Chondrocyte (in vitro differentiated cells): ENCODE results near the gene KCNH5. TPM values are rescaled to one million over a fixed set of nuclear protein-coding genes. Genes with fewer than 3 reads are reported as not detected.

Experiments
- DNase-seq: peaks from one replicate; pipeline ENCODE4 v3.0.0; 2021; ENCODE audit warnings: mixed read lengths, low spot score
- H3K27ac Mint-ChIP-seq: one replicate; pipeline ENCODE4 v1.8.0; 2021; ENCODE audit warnings: mild to moderate bottlenecking, moderate library complexity, mixed read lengths; ENCODE audit not compliant: unreplicated experiment
- H3K27me3 Mint-ChIP-seq: 2 replicates; pipeline ENCODE4 v1.8.0; 2021; ENCODE audit warnings: low read depth, mixed read lengths
- H3K36me3 Mint-ChIP-seq: 2 replicates; pipeline ENCODE4 v1.8.0; 2021; ENCODE audit warnings: low read depth, mixed read lengths
- H3K4me1 Mint-ChIP-seq: 2 replicates; pipeline ENCODE4 v1.8.0; 2021; ENCODE audit warnings: low read depth, mild to moderate bottlenecking, mixed read lengths
- H3K4me3 Mint-ChIP-seq: one replicate; pipeline ENCODE4 v1.8.0; 2021; ENCODE audit warnings: mild to moderate bottlenecking, moderate library complexity, mixed read lengths; ENCODE audit not compliant: unreplicated experiment
- H3K9me3 Mint-ChIP-seq: 2 replicates; pipeline ENCODE4 v1.8.0; 2021; ENCODE audit warnings: low read depth, mixed read lengths
- CTCF ChIP-seq: fragments of 200-600 bp; sonication (generic); IDR thresholded peaks from 2 replicates; pipeline ENCODE4 v1.5.0; 2021; ENCODE audit warnings: antibody characterized with exemption, mild to moderate bottlenecking, moderate library complexity
- total RNA-seq: library from RNA; stranded (reverse); gene quantifications from 3 replicates; pipeline ENCODE4 v1.2.1, GENCODE V29; 2021

Gene KCNH5
- total RNA-seq, 1 donor from 2014 or later, result not detected

- Mint-ChIP-seq H3K27me3 (peaks cover 5% of the 10 kb centered on the region), H3K4me1 (no peaks in the 10 kb centered on the region), H3K36me3 (no peaks in the 10 kb centered on the region), H3K9me3 (no peaks in the 10 kb centered on the region), H3K4me3 (no peak overlapping the region), H3K27ac (no peak overlapping the region)
- no peak for DNase-seq
- TF ChIP-seq CTCF, result no peak
Observed at GRCh38 chr14:63055631-63056030, 10.4 kb upstream of the KCNH5 start.

- H3K9me3 Mint-ChIP-seq, result no peaks in the 10 kb centered on the region
- no peak for TF ChIP-seq CTCF
- DNase-seq, result no peak
- H3K4me3 Mint-ChIP-seq, result no peak overlapping the region
- H3K4me1 Mint-ChIP-seq, result no peaks in the 10 kb centered on the region
- no peak overlapping the region for H3K27ac Mint-ChIP-seq
- H3K36me3 Mint-ChIP-seq, result no peaks in the 10 kb centered on the region
- peaks cover 33% of the 10 kb centered on the region for H3K27me3 Mint-ChIP-seq
Observed at GRCh38 chr14:63051992-63052391, 6.7 kb upstream of the KCNH5 start.

- DNase-seq, result no peak
- H3K27ac Mint-ChIP-seq, result no peak overlapping the region
- no peaks in the 10 kb centered on the region for H3K36me3 Mint-ChIP-seq
- H3K4me1 Mint-ChIP-seq, result peaks cover 2% of the 10 kb centered on the region
- H3K4me3 Mint-ChIP-seq, result no peak overlapping the region
- peaks cover 38% of the 10 kb centered on the region for H3K27me3 Mint-ChIP-seq
- H3K9me3 Mint-ChIP-seq, result no peaks in the 10 kb centered on the region
- TF ChIP-seq CTCF, result no peak
Observed at GRCh38 chr14:63051301-63051700, 6.0 kb upstream of the KCNH5 start.

- H3K27ac Mint-ChIP-seq, result no peak overlapping the region
- no peak for DNase-seq
- no peaks in the 10 kb centered on the region for H3K36me3 Mint-ChIP-seq
- peaks cover 5% of the 10 kb centered on the region for H3K4me1 Mint-ChIP-seq
- no peak for TF ChIP-seq CTCF
- no peaks in the 10 kb centered on the region for H3K9me3 Mint-ChIP-seq
- peaks cover 40% of the 10 kb centered on the region for H3K27me3 Mint-ChIP-seq
- no peak overlapping the region for H3K4me3 Mint-ChIP-seq
Observed at GRCh38 chr14:63050694-63051093, 5.4 kb upstream of the KCNH5 start.

- no peak for DNase-seq
- H3K27me3 Mint-ChIP-seq, result peaks cover 64% of the 10 kb centered on the region
- no peaks in the 10 kb centered on the region for H3K9me3 Mint-ChIP-seq
- peak overlapping the region; percentile 14 for H3K4me3 Mint-ChIP-seq
- no peak for TF ChIP-seq CTCF
- no peak overlapping the region for H3K27ac Mint-ChIP-seq
- peaks cover 8% of the 10 kb centered on the region for H3K4me1 Mint-ChIP-seq
- H3K36me3 Mint-ChIP-seq, result no peaks in the 10 kb centered on the region
Observed at GRCh38 chr14:63046339-63047268, 1.3 kb upstream of the KCNH5 start.
